GM20431 (cell line): Measurements from ENCODE around the gene PLXDC1.

Experiments
- in situ Hi-C: fragments of 300-500 bp; cut with MseI, MboI; formaldehyde crosslinking; loops from one replicate; pipeline ENCODE4 v1.15.0; 2020; ENCODE audit warnings: low sequenced_read_pairs; ENCODE audit not compliant: unreplicated experiment

Gene PLXDC1

GRCh38 chr17:39101091-39101490 lies 50.3 kb downstream of the PLXDC1 start:
- in situ Hi-C loops: no loop called here

GRCh38 chr17:39100530-39100929 lies 50.9 kb downstream of the PLXDC1 start:
- in situ Hi-C loops: no loop called here

GRCh38 chr17:39099663-39100286 lies 51.7 kb downstream of the PLXDC1 start:
- in situ Hi-C loops: no loop called here

GRCh38 chr17:39098588-39098987 lies 52.8 kb downstream of the PLXDC1 start:
- in situ Hi-C loops: no loop called here

GRCh38 chr17:39097537-39097936 lies 53.9 kb downstream of the PLXDC1 start:
- in situ Hi-C loops: no loop called here

GRCh38 chr17:39097150-39097519 lies 54.3 kb downstream of the PLXDC1 start:
- in situ Hi-C loops: no loop called here

- in situ Hi-C loops: no loop called here
Measured at GRCh38 chr17:39096508-39097149, 54.8 kb downstream of the PLXDC1 start.

GRCh38 chr17:39095309-39095686 lies 56.1 kb downstream of the PLXDC1 start:
- in situ Hi-C loops: no loop called here

GRCh38 chr17:39094607-39095308 lies 56.7 kb downstream of the PLXDC1 start:
- in situ Hi-C loops: no loop called here

GRCh38 chr17:39092692-39093230 lies 58.7 kb downstream of the PLXDC1 start:
- in situ Hi-C loops: no loop called here

- in situ Hi-C loops: no loop called here
Measured at GRCh38 chr17:39090908-39091665, 60.4 kb downstream of the PLXDC1 start.

GRCh38 chr17:39090400-39090799 lies 61.0 kb downstream of the PLXDC1 start:
- in situ Hi-C loops: no loop called here

GRCh38 chr17:39084558-39084957 lies 66.9 kb downstream of the PLXDC1 start:
- in situ Hi-C loops: no loop called here

- in situ Hi-C loops: no loop called here
Measured at GRCh38 chr17:39083270-39083669, 68.2 kb downstream of the PLXDC1 start.

GRCh38 chr17:39082482-39082881 lies 69.0 kb downstream of the PLXDC1 start:
- in situ Hi-C loops: no loop called here

GRCh38 chr17:39081851-39082250 lies 69.6 kb downstream of the PLXDC1 start:
- in situ Hi-C loops: no loop called here

- in situ Hi-C loops: no loop called here
Measured at GRCh38 chr17:39080421-39081078, 70.9 kb downstream of the PLXDC1 start.

GRCh38 chr17:39079836-39080235 lies 71.6 kb downstream of the PLXDC1 start:
- in situ Hi-C loops: no loop called here

GRCh38 chr17:39077866-39078265 lies 73.6 kb downstream of the PLXDC1 start:
- in situ Hi-C loops: no loop called here

- in situ Hi-C loops: no loop called here
Measured at GRCh38 chr17:39077252-39077651, 74.2 kb downstream of the PLXDC1 start.
